Measurements from ENCODE around the gene RSBN1L. TPM values are rescaled to one million over a fixed set of nuclear protein-coding genes. Genes with fewer than 3 reads are reported as not detected.

Gene RSBN1L
- total and polyA plus RNA-seq, 5 donors from 2014 or later, result 7.3 to 31.8 (median 8.2) TPM

DNA sequence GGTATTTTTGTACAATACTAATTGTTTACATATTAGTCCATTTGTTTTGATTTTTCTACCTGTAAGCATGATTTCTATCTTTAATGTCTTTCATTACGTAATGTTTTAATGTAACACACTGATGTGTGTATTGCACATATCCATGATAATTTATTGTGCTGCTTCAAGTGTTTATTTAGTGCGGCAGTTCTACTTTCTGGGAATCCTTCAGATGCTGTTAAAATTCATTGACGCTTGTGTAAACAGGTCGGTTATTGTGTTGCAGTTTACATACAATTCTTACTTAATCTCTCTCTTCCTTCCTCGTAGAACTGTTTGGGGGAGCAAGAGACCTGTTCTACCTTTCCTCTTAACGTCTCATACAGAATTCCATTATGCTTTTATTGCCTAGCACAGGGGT is 95.1 kb downstream of the RSBN1L start:
- H3K4me3 Mint-ChIP-seq, result no peak overlapping the region
- ATAC-seq (ENCODE audit: low read depth in 2 of 2) (no peak), DNase-seq (no peak)
- H3K4me1 ChIP-seq (ENCODE audit: control insufficient read depth, insufficient read depth, low read length, poor library complexity, severe bottlenecking), result peaks cover 5% of the 10 kb centered on the region
- peak overlapping the region in 1 of 3 donors; percentile 5 for H3K27ac Mint-ChIP-seq
- no peak overlapping the region for H3K27ac ChIP-seq (ENCODE audit: insufficient read depth, low read length, poor library complexity, severe bottlenecking)
- H3K27me3 ChIP-seq (ENCODE audit: control insufficient read depth, insufficient read depth, low read length), result no peaks in the 10 kb centered on the region
- H3K27me3 Mint-ChIP-seq, result no peaks in the 10 kb centered on the region
- H3K9me3 ChIP-seq (ENCODE audit: control insufficient read depth in 2 of 2, low read length in 2 of 2), result no peaks in the 10 kb centered on the region
- no peak overlapping the region for H3K4me3 ChIP-seq (ENCODE audit: low read depth, low read length)
- H3K9me3 Mint-ChIP-seq, result no peaks in the 10 kb centered on the region
- H3K36me3 Mint-ChIP-seq, result peaks cover 12% of the 10 kb centered on the region
- peaks cover 10% of the 10 kb centered on the region for H3K36me3 ChIP-seq (ENCODE audit: control insufficient read depth, insufficient read depth, low read length)
- H3K4me1 Mint-ChIP-seq, result peaks cover 14 to 34% (median 30%) of the 10 kb centered on the region in 4 donors

DNA sequence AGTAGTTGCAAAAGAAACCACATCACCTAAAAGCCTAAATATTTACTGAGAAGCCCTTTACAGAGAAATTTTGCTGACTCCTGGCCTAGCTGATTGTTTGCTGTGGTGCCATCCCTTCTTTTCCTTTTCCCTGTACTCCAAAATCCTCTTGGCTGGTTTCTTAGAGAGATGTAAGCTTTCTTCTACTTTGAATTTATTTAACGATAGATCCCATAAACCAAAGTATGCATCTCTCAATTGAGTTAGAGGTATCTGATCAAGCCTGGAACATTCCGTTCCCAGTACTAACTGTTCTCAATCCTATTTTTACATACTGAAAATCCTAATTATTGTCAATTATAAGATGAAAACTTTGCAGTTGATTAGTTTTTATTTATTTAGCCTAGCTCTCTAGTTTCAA is 95.7 kb downstream of the RSBN1L start:
- Histone ChIP-seq H3K27ac (ENCODE audit: insufficient read depth, low read length, poor library complexity, severe bottlenecking) (peak overlapping the region; percentile 29), H3K27me3 (ENCODE audit: control insufficient read depth, insufficient read depth, low read length) (no peaks in the 10 kb centered on the region), H3K4me3 (ENCODE audit: low read depth, low read length) (no peak overlapping the region), H3K36me3 (ENCODE audit: control insufficient read depth, insufficient read depth, low read length) (peaks cover 10% of the 10 kb centered on the region), H3K4me1 (ENCODE audit: control insufficient read depth, insufficient read depth, low read length, poor library complexity, severe bottlenecking) (peaks cover 11% of the 10 kb centered on the region), H3K9me3 (ENCODE audit: control insufficient read depth in 2 of 2, low read length in 2 of 2) (no peaks in the 10 kb centered on the region)
- no peaks in the 10 kb centered on the region for H3K27me3 Mint-ChIP-seq
- no peak overlapping the region for H3K4me3 Mint-ChIP-seq
- H3K4me1 Mint-ChIP-seq, result peaks cover 18 to 40% (median 35%) of the 10 kb centered on the region in 4 donors
- ATAC-seq (ENCODE audit: low read depth in 2 of 2) (no peak), DNase-seq (no peak)
- peaks cover 12% of the 10 kb centered on the region for H3K36me3 Mint-ChIP-seq
- no peaks in the 10 kb centered on the region for H3K9me3 Mint-ChIP-seq
- H3K27ac Mint-ChIP-seq, result no peak overlapping the region

DNA sequence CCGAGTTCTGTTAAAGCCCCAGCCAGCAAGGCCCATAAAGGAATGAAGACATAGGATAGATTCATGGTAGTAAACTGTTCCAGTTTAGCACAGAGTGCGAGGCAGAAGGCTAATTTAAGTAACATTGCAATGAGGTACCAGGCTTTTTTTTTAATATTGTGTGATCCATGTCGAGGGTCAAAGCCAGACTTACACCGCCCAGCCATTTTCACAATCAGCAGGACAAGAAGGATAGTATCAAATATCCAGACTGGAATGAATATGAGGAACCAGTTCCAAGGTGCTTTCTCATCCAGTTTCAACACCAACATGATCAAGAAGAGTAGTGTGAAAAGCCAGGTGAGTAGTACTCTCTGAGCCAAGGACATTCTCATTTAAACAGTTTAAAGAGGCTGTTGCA is 97.7 kb downstream of the RSBN1L start:
- H3K4me1 Mint-ChIP-seq, result peaks cover 18 to 51% (median 43%) of the 10 kb centered on the region in 4 donors
- H3K27ac ChIP-seq (ENCODE audit: insufficient read depth, low read length, poor library complexity, severe bottlenecking), result no peak overlapping the region

DNA sequence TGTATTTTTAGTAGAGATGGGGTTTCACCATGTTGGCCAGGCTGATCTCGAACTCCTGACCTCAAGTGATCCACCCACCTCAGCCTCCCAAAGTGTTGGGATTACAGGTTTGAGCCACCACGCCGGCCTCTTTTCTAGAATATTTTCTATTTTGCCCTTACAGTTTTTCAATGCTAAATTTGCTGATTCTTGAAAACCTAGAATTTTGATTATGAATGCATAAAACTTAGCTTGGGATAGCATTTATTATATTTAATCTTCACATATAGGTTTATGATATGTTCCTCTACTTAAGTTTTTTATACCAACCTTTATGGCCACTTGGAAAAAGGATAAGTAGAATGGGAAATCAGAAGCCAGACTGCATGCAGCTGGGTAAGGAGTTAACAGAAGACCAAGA is 99.8 kb downstream of the RSBN1L start:
- DNase-seq (no peak), ATAC-seq (ENCODE audit: low read depth in 2 of 2) (no peak)
- Mint-ChIP-seq H3K27me3 (no peaks in the 10 kb centered on the region), H3K4me1 (peaks cover 18 to 65% (median 55%) of the 10 kb centered on the region in 4 donors), H3K9me3 (no peaks in the 10 kb centered on the region), H3K27ac (peak overlapping the region in 2 of 3 donors; percentile 95 to 97), H3K4me3 (peak overlapping the region; percentile 94 to 97 (median 94)), H3K36me3 (peaks cover 12% of the 10 kb centered on the region)
- Histone ChIP-seq H3K36me3 (ENCODE audit: control insufficient read depth, insufficient read depth, low read length) (peaks cover 10% of the 10 kb centered on the region), H3K9me3 (ENCODE audit: control insufficient read depth in 2 of 2, low read length in 2 of 2) (no peaks in the 10 kb centered on the region), H3K27ac (ENCODE audit: insufficient read depth, low read length, poor library complexity, severe bottlenecking) (no peak overlapping the region), H3K4me1 (ENCODE audit: control insufficient read depth, insufficient read depth, low read length, poor library complexity, severe bottlenecking) (peaks cover 35% of the 10 kb centered on the region), H3K4me3 (ENCODE audit: low read depth, low read length) (peak overlapping the region; percentile 92), H3K27me3 (ENCODE audit: control insufficient read depth, insufficient read depth, low read length) (no peaks in the 10 kb centered on the region)

More for the DNA sequence above, 97.7 kb downstream of the RSBN1L start:
- Histone ChIP-seq H3K27me3 (ENCODE audit: control insufficient read depth, insufficient read depth, low read length) (no peaks in the 10 kb centered on the region), H3K36me3 (ENCODE audit: control insufficient read depth, insufficient read depth, low read length) (peaks cover 10% of the 10 kb centered on the region), H3K4me1 (ENCODE audit: control insufficient read depth, insufficient read depth, low read length, poor library complexity, severe bottlenecking) (peaks cover 19% of the 10 kb centered on the region), H3K4me3 (ENCODE audit: low read depth, low read length) (no peak overlapping the region), H3K9me3 (ENCODE audit: control insufficient read depth in 2 of 2, low read length in 2 of 2) (no peaks in the 10 kb centered on the region)
- DNase-seq (no peak), ATAC-seq (ENCODE audit: low read depth in 2 of 2) (no peak)
- Mint-ChIP-seq H3K27me3 (no peaks in the 10 kb centered on the region), H3K27ac (peak overlapping the region in 1 of 3 donors; percentile 11), H3K9me3 (no peaks in the 10 kb centered on the region), H3K4me3 (peak overlapping the region in 3 of 4 donors; percentile 6 to 22 (median 13)), H3K36me3 (peaks cover 12% of the 10 kb centered on the region)

DNA sequence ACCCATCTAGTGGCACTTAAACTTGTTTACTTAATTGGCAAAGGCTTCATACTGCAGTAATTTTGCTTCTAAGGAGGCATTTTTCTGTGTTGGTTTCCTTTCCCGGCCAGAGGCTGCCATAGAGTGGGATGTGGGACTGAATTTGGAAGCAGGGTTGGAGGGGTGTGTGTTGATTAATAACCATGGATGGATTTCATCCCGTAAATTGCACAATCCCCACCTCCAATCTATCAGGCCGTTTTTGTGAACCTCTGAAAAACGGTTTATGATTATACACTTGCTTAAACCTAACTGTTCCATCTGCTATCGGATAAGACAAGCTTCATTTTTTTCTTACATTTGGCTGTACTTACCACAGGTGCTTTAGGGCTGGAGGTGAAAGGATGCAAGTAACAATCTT is 100.7 kb downstream of the RSBN1L start:
- Histone ChIP-seq H3K9me3 (ENCODE audit: control insufficient read depth in 2 of 2, low read length in 2 of 2) (no peaks in the 10 kb centered on the region), H3K4me3 (ENCODE audit: low read depth, low read length) (peak overlapping the region; percentile 92), H3K27me3 (ENCODE audit: control insufficient read depth, insufficient read depth, low read length) (no peaks in the 10 kb centered on the region), H3K36me3 (ENCODE audit: control insufficient read depth, insufficient read depth, low read length) (peaks cover 7% of the 10 kb centered on the region), H3K4me1 (ENCODE audit: control insufficient read depth, insufficient read depth, low read length, poor library complexity, severe bottlenecking) (peaks cover 36% of the 10 kb centered on the region), H3K27ac (ENCODE audit: insufficient read depth, low read length, poor library complexity, severe bottlenecking) (peak overlapping the region; percentile 83)
- Mint-ChIP-seq H3K4me1 (peaks cover 22 to 73% (median 61%) of the 10 kb centered on the region in 4 donors), H3K27me3 (no peaks in the 10 kb centered on the region), H3K36me3 (peaks cover 12% of the 10 kb centered on the region), H3K4me3 (peak overlapping the region; percentile 94 to 97 (median 94)), H3K9me3 (no peaks in the 10 kb centered on the region), H3K27ac (peak overlapping the region; percentile 95 to 98 (median 97))
- no peak for DNase-seq
- ATAC-seq (ENCODE audit: low read depth in 2 of 2), result no peak

DNA sequence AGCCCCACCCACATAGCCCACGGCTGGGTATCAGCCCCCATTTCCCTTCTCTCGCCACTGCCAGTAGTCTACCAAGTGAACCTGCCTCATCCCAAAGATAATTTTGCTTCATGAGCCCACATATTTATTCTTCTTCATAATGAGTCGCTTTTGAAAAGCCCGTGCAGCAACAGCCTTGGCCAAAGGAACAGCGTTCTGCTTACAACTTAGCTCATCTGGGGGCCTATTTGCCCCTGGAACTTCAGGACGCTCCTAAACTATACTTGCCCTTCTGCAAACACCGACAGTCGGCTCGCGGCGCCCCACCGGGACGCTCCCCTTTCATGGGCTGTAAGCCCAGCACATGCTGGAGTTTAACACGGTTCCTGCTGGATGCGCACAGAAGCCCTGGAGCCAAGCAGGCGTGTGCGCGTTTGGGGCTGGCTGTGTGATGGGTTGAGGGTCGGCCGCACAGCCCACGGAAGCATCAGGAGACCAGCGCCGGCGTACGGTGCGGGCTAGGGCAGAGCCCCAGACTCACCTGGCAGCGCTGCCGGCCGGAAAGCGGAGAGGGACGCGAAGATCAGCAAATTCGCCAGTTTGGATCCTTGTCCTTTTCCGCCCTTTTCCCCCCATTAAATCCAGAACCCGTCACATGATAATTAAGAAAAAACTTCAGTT is 101.6 kb downstream of the RSBN1L start:
- H3K4me1 Mint-ChIP-seq, result peaks cover 25 to 78% (median 68%) of the 10 kb centered on the region in 4 donors
- peaks cover 7% of the 10 kb centered on the region for H3K36me3 ChIP-seq (ENCODE audit: control insufficient read depth, insufficient read depth, low read length)
- no peaks in the 10 kb centered on the region for H3K9me3 ChIP-seq (ENCODE audit: control insufficient read depth in 2 of 2, low read length in 2 of 2)
- no peaks in the 10 kb centered on the region for H3K27me3 Mint-ChIP-seq
- H3K4me3 ChIP-seq (ENCODE audit: low read depth, low read length), result peak overlapping the region; percentile 92
- peaks cover 12% of the 10 kb centered on the region for H3K36me3 Mint-ChIP-seq
- DNase-seq (no peak), ATAC-seq (ENCODE audit: low read depth in 2 of 2) (peak; percentile 12 to 22)
- H3K9me3 Mint-ChIP-seq, result no peaks in the 10 kb centered on the region
- H3K27ac Mint-ChIP-seq, result peak overlapping the region; percentile 95 to 98 (median 97)
- no peaks in the 10 kb centered on the region for H3K27me3 ChIP-seq (ENCODE audit: control insufficient read depth, insufficient read depth, low read length)
- H3K4me3 Mint-ChIP-seq, result peak overlapping the region; percentile 94 to 97 (median 94)
- peak overlapping the region; percentile 83 for H3K27ac ChIP-seq (ENCODE audit: insufficient read depth, low read length, poor library complexity, severe bottlenecking)
- H3K4me1 ChIP-seq (ENCODE audit: control insufficient read depth, insufficient read depth, low read length, poor library complexity, severe bottlenecking), result peaks cover 45% of the 10 kb centered on the region

DNA sequence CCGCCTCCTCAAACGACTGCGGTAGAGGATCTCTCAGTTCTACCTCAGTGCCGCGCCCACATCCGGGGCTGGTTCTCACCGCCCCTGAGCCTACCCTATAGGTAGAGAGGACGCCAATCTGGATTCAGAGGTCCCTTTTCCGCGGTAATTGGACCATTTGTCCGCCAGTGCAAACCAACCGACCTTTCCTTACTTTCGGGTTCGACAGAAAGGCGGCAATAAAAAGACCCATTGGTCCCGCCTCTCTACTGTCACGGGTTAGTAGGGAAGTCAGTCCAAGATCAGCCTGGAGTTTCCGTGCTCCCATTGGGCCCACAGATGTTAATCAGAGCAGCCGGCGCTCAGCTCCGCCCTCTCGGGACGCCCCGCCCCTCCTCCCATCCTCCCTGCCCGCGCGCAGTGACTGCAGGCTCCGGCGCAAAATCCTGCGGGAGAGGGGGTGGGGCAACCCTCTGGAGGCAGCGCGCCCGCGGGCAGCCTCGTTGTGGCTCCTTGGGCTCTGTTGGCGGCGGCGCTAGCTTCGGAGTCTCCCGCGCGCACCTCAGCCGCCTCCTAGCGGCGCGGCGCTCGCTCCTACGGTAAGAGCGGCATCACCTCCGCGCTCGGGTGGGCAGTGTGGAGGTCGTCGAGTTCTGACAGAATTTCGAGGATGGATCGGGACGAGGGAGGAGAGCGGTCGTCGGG is 102.3 kb downstream of the RSBN1L start, which contains the start of the genes PHTF2 and TMEM60:
Gene PHTF2 (plus strand): TSS at position 380 of the 684 bp plus-strand sequence.
Gene TMEM60 (minus strand): TSS at position 41 of the 684 bp plus-strand sequence. CDS start 4,061 bp downstream, outside the sequence.
- ATAC-seq (ENCODE audit: low read depth in 2 of 2), result peak; percentile 91 to 92
- peak; percentile 93 to 99 (median 96) for DNase-seq
- H3K36me3 ChIP-seq (ENCODE audit: control insufficient read depth, insufficient read depth, low read length), result peaks cover 7% of the 10 kb centered on the region
- peaks cover 0 to 2% (median 0%) of the 10 kb centered on the region in 7 donors for H3K9me3 Mint-ChIP-seq
- H3K4me1 ChIP-seq (ENCODE audit: control insufficient read depth, insufficient read depth, low read length, poor library complexity, severe bottlenecking), result peaks cover 51% of the 10 kb centered on the region
- peaks cover 32 to 85% (median 74%) of the 10 kb centered on the region in 4 donors for H3K4me1 Mint-ChIP-seq
- peak within 1 kb of the TSS; percentile 94 to 98 (median 94) for H3K4me3 Mint-ChIP-seq
- H3K27me3 Mint-ChIP-seq, result no peaks in the 10 kb centered on the region
- H3K27ac ChIP-seq (ENCODE audit: insufficient read depth, low read length, poor library complexity, severe bottlenecking), result peak within 1 kb of the TSS; percentile 83
- H3K27ac Mint-ChIP-seq, result peak within 1 kb of the TSS; percentile 95 to 98 (median 97)
- H3K9me3 ChIP-seq (ENCODE audit: control insufficient read depth in 2 of 2, low read length in 2 of 2), result no peaks in the 10 kb centered on the region
- H3K27me3 ChIP-seq (ENCODE audit: control insufficient read depth, insufficient read depth, low read length), result no peaks in the 10 kb centered on the region
- H3K4me3 ChIP-seq (ENCODE audit: low read depth, low read length), result peak within 1 kb of the TSS; percentile 96
- H3K36me3 Mint-ChIP-seq, result peaks cover 12% of the 10 kb centered on the region

Measured in CD4-positive, CD25-positive, alpha-beta regulatory T cell (primary cell).